ENCODE measurements around the gene RPS13. TPM values are rescaled to one million over a fixed set of nuclear protein-coding genes. Genes with fewer than 3 reads are reported as not detected.

RPS13 gene
- total and polyA plus RNA-seq, 10 of the 15 experiments (the other 5 are each of a cell fraction or from before 2014, with no cell fraction given) = 1,514 to 4,753 (median 1,995) TPM

- H3K9ac ChIP-seq (ENCODE audit: control insufficient read depth, insufficient read depth, low read length) = no peak overlapping the region
- ATAC-seq (peak; percentile 100), DNase-seq (ENCODE audit: low read depth, low spot score) (peak; percentile 17), FAIRE-seq (no peak)
- H3K4me1 ChIP-seq (ENCODE audit: control insufficient read depth, insufficient read depth, low read length) = no peaks in the 10 kb centered on the region
- no peaks in the 10 kb centered on the region for H3K27me3 ChIP-seq (replicated peaks in 1 of 2; ENCODE audit: control insufficient read depth in 2 of 2, insufficient read depth in 2 of 2, low read length in 1 of 2)
- POLR2A ChIA-PET = interaction anchor here (0.6 to 1.3 kb wide), 3 partner anchors 13 to 144 kb away, joined by 3 to 4 read pairs (median 3); no protein-coding TSS in a partner anchor
- no peak overlapping the region for H2AFZ ChIP-seq (ENCODE audit: control insufficient read depth, low read depth, low read length)
- no peaks in the 10 kb centered on the region for H3K36me3 ChIP-seq (ENCODE audit: control insufficient read depth in 2 of 2, insufficient read depth in 2 of 2, low read length in 1 of 2)
- BruUV-seq (replicated peaks) = no TSS peak
- CTCF ChIA-PET = interaction anchor here (0.6 to 7.2 kb wide), 39 partner anchors 12 to 1052 kb away, joined by 3 to 126 read pairs (median 4); no protein-coding TSS in a partner anchor
- no peak overlapping the region for H3K4me2 ChIP-seq (ENCODE audit: control insufficient read depth, insufficient read depth)
- SMC1A ChIA-PET (ENCODE audit: uncharacterized antibody, unreplicated experiment) = interaction anchor here (0.6 to 7.0 kb wide), 27 partner anchors 12 to 324 kb away, joined by 3 to 80 read pairs (median 4); partner anchors contain the start of gene RPS13
- H4K20me1 ChIP-seq (ENCODE audit: control insufficient read depth, insufficient read depth) = no peaks in the 10 kb centered on the region
- TF ChIP-seq RAD21 (IDR thresholded peaks at IDR 0.05; ENCODE audit: insufficient read depth, low read depth, low read length) (peak; percentile 95), RCOR1 (conservative IDR thresholded peaks at IDR 0.05; ENCODE audit: low read depth, low read length) (no peak), ZBTB11 (CRISPR knock-in tag; IDR thresholded peaks at IDR 0.05) (no peak), IKZF1 (conservative IDR thresholded peaks at IDR 0.05) (0 out of 2 replicates have a peak, but pooled peaks have one; percentile 24), CBX3 (IDR thresholded peaks at IDR 0.05; ENCODE audit: borderline replicate concordance, low read depth) (no peak), POLR2AphosphoS2 (IDR thresholded peaks at IDR 0.05; ENCODE audit: low read depth, low read length) (no peak), SMC3 (IDR thresholded peaks at IDR 0.05; ENCODE audit: borderline replicate concordance, low read length) (peak; percentile 93), MEF2B (IDR thresholded peaks at IDR 0.05; ENCODE audit: partially characterized antibody, poor library complexity, severe bottlenecking) (peak; percentile 81), POLR2AphosphoS5 (IDR thresholded peaks at IDR 0.05; ENCODE audit: low read length) (no peak), RB1 (IDR thresholded peaks at IDR 0.05; ENCODE audit: borderline replicate concordance) (no peak), NBN (IDR thresholded peaks at IDR 0.05) (no peak), YY1 (IDR thresholded peaks at IDR 0.05; ENCODE audit: low read depth, low read length) (peak; percentile 71; the same call in 1 of the 2 replicates), NR2C2 (IDR thresholded peaks at IDR 0.05; ENCODE audit: borderline replicate concordance, control insufficient read depth, insufficient read length, low read depth) (no peak), CTCF (IDR thresholded peaks at IDR 0.05 in 2 of 3, conservative IDR thresholded peaks at IDR 0.05 in 1 of 3; ENCODE audit: control insufficient read depth in 2 of 3, extremely low read depth in 1 of 3, insufficient read depth in 1 of 3, low read depth in 3 of 3, low read length in 3 of 3) (peak; percentile 73 to 91 (median 83)), TBL1XR1 (IDR thresholded peaks at IDR 0.05; ENCODE audit: low read depth, low read length) (no peak), ASH2L (IDR thresholded peaks at IDR 0.05; ENCODE audit: borderline replicate concordance, low read depth) (no peak), RAD51 (IDR thresholded peaks at IDR 0.05) (no peak)
- H3K79me2 ChIP-seq (ENCODE audit: control insufficient read depth, insufficient read depth, low read length) = no peaks in the 10 kb centered on the region
- in situ Hi-C loops (cut with MboI) (loop anchor here (5.0 kb wide), 2 partner anchors 116 to 251 kb away; no protein-coding TSS in a partner anchor), intact Hi-C loops (cut with micrococcal nuclease; ENCODE audit: unreplicated experiment) (loop anchor here (1.0 kb wide), 4 partner anchors 117 to 278 kb away; no protein-coding TSS in a partner anchor)
- RAD21 ChIA-PET (ENCODE audit: unreplicated experiment) = interaction anchor here (0.6 to 4.3 kb wide), 15 partner anchors 13 to 278 kb away, joined by 3 to 89 read pairs (median 5); partner anchors contain the start of gene RPS13
- 43% methylated on average over 3 of the region's 4 CpGs for WGBS (ENCODE audit: insufficient coverage, insufficient replicate concordance, low lambda C conversion rate, missing lambda C conversion rate)
- no peaks in the 10 kb centered on the region for H3K9me3 ChIP-seq (replicated peaks; ENCODE audit: control insufficient read depth, insufficient read depth, low read length)
- no peak overlapping the region for H3K4me3 ChIP-seq
- no peak overlapping the region for H3K27ac ChIP-seq (ENCODE audit: control insufficient read depth, insufficient read depth)
These were observed 14.1 kb downstream of the RPS13 start for GRCh38 chr11:17063171-17064002.
